HTR-8/SVneo (cell line): ENCODE data around the gene KIF12.
"Not testable (repeated sequence)": the region's sequence is repeated elsewhere in the genome, so short reads cannot be mapped to it uniquely, and the experiment has no call there.

Experiments used
- DNase-seq: peaks from one replicate; pipeline ENCODE4 v3.0.0; 2011; ENCODE audit warnings: low spot score, mixed read lengths; ENCODE audit not compliant: insufficient read length
- FAIRE-seq: peaks from 2 replicates; lab custom pipeline; 2011; peaks lifted over from hg19 to GRCh38; lab: Jason Lieb, UNC

Gene KIF12

DNA sequence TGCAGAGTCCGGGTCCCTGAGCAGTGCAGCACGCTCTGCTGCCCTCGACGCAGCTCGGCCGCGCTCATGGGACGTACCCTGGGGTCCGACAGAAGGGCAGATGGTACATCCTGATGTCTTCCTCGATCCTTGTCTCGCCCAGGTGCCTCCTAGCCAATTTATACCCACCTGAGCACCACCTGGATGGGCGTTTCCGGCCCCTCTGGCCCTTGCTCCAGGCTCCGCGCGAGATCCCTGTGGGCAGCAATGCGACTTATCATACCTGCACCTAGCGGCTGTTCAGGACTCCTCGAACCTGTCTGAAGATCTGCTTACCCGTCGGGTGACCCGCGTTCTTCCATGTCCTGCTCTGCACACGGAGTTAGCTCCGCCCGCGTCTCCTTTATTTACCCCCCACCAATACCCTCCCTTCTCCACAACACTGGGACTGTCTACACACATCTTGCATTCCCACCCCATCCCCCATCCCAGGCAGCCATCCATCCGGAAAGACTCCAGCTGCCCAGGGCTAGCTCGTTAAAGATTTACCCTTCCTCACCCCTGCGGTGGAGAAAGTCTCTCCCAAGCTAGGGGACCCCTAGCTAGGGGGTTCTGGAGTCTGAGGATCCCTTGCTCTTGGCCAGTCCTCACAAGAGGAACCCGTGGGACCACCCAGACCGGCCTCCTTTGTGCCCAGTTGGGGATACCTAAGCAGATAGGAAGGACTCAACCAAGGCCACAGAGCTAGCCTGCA, at the start of gene KIF12:
KIF12 (minus strand) TSS at position 357 of the 733 bp plus-strand sequence; CDS start at position 341, 16 bp downstream.
- no peak for FAIRE-seq
- no peak for DNase-seq

DNA sequence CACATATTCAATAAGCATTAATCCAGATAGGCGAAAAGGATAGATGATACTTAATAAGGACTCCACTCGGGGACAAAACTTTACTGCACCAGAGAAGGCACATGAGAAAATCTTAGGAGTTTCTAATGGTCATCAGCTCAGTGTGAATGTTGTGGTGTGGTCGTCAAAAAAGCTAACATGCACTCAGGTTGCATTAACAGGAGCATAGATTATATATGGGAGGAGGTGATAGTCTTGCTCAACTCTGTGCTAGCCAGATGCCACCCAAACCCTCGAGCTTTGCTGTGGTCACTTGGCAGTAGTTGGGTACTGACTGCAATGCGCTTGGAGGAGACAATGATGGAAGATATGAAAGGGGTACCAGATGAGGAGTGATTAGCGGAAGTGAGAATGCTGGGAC, 47.6 kb upstream of the KIF12 start:
- DNase-seq (no peak), FAIRE-seq (no peak)

DNA sequence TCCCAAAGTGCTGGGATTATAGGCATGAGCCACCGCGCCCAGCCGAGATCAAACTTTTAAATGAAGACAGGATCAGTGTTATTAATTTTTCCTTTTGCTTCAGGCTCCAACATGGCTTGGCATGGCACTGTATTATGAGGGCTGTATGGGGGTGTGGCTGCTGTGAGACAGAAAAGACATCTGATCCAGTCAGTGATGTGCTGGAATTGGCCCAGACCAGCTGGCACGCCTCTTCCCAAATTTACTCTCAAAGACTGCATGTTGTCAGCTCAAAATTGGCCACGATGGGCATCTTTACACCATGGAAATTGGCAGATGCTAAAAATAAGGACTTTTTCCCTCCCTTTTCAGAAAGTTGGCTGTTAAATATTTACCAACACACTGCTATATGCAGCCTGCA, 44.1 kb upstream of the KIF12 start:
- DNase-seq = no peak
- FAIRE-seq = no peak

DNA sequence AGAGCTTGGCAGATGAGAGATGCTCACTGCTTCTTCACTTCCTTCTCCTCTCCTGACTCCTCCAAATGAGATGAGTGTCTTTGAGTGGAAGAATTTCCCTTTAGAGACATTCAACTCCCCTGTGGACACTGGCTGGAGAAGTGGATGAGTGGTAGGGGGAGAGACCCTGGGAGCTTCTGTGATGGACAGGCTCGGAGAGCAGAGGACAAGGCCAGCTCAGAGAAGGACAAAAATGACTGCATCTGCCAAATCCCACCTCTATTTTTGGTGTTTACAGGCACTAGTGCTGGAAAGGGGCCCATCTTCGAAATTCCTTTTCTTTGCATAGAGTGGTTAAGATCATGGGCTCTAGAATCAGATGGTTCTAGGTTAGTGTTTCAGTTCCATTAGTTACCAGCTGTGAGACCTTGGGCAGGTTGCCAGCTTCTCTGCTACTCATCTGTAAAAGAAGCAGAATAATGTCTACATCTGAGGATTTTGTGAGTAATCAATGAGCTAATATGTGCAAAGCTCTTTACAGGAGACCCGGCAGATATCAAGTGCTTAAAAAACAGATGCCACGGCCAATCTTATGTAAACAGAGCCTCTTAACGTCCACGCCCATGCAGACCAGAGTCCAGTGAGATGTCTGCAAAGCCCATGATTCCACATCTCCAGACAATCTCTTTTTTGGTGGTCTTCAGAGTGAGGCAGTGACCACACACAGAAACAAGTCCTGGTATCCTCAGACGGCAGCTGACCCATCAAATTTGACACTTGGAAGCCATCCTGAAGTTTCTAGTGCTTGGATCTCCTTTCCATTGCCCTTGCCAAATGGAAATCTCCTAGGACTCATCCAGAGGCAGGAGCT, 42.7 kb upstream of the KIF12 start:
- no peak for DNase-seq
- no peak for FAIRE-seq

DNA sequence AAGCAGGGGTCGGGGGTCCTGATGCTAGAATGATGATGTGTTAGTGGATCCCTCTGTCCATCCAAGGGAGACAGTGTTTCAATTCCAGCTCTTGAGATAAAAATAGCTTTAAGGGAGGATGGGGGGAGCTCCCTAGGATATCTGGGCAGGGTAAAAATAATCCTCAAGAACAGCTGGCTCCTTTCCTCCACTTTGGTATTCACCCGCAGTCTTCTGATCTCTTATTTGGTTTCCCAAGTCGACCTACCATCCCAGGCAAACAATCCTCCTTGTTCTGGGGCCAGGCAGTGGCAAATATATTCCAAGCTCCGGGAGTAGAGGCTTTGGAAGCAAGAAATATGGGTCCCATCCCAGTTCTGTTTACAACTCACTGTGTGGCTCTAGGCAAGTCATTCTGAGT, 41.8 kb upstream of the KIF12 start:
- FAIRE-seq (no peak), DNase-seq (no peak)

DNA sequence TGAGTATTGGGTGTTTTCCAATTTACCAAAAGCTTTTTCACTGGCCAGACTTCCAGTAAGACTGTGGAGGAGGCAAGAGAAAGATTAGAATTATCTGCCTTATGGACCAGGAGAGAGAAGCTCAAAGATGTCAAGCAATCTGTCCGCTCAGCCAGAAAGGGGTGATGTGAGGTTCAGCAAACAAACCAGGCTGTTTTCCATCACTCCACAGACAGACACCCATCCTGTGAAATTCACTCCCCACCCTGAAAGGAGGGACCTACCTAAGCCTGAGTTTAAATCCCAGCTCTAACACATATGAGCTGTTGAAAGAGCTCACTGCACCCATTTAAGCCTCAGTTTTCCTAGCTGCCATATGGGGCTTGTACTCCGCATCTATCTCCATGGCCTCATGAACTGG, 41.3 kb upstream of the KIF12 start:
- DNase-seq = no peak
- no peak for FAIRE-seq

DNA sequence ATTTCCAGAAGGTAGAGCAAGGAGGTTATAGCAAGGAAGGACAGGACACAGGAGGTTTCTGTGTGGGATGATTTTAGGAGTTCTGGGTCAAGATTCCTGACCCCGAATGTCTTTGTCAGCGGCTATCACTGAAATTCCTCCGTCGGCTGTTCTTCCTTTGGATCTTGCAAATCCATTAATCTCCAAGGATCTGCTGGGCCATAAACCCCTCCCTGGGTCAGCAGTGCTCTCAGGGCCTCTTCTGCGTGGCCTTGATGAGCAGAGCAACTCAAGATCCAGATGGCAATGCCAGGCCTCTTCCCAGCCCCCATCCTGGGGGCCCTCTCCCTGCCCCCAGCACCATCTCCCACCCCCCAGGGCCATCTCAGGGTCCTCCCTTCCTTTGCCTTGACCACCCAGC, 40.0 kb upstream of the KIF12 start:
- no peak for DNase-seq
- FAIRE-seq = no peak

DNA sequence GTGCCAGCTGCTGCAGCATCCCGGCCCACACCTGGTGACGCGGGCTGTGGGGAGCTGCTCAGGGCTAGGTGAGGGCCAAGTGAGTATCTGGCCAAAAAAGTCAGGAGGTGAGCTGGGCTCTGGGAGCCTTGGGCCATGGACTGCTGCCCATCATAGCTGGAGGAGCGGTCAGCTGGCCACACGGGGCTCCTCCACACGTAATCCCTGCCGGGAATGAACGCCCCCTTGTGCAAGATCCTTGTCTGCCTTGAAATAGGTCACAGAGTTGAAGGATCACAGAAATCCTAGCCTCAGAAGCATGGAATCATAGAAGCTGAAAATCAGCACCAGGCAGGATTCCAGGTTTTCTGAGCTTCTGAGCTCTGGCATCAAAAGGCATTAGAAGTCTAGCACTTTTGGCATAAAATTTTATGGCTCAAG, 39.5 kb upstream of the KIF12 start:
- FAIRE-seq = no peak

DNA sequence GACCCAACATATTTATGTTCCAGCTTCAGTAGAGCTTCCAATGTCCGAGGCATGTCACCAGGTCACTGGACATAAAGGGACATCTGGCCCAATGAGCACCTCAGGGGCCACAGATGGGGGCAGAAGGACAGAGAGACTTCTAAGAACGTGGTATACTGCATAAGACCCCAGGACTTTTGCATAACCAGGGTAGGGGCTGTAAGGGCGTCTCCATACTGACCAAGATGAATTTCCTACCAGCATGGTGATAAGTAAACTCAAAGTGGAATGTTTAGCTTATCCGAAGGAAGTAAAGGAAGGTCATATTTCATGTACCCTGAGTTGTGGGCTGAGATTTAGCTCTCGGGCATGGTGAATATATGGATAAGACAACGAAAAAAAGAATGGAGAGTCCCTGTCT, 38.7 kb upstream of the KIF12 start:
- FAIRE-seq (no peak), DNase-seq (no peak)

More for the DNA sequence above, 39.5 kb upstream of the KIF12 start:
- no peak for DNase-seq

DNA sequence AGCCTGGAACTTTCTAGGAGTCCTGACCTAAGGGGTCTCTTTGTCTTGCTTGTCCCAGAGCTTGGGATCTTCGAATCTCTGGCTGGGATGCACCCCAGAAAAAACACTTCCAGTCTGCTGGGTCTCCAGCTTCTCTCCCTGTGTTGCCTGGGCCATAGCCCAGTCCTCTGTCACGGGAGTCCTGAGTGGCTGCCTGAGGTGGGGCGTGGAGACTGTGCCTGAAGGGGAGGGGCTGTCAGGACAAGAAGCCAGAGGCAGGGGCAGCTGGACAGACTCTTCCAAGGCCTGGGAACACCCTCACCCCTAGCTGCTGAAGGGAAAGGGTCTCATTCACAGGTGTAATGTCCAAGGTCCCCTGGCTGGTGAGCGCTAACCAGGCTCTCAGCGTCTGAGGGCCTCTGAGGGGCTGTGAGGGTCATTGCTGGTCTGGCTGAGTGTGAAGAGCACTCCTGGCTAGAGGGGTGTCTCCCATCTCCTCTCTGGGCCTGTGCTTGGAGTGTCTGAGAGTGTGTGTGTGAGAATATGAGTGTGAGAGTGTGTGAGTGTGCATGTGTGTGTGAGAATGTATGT, 35.8 kb upstream of the KIF12 start:
- FAIRE-seq = no peak
- no peak for DNase-seq

DNA sequence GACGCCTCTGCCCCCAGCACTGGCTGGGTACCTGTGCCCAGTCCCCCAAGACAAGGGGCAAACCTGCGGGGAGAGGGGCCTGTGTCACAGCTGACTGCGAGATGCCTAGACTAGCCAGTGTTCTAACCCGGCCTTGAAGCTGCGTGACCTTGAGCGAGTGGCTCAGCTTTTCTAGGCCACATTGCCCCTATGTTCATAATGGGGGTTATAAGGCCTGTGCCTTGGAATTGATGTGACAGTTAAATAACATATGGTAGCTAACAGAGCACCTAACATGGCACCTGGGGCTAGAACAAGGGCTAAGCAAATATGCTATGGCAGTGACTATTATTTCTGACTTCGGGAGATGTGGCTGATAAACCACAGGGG, 33.4 kb upstream of the KIF12 start:
- FAIRE-seq (no peak), DNase-seq (no peak)

DNA sequence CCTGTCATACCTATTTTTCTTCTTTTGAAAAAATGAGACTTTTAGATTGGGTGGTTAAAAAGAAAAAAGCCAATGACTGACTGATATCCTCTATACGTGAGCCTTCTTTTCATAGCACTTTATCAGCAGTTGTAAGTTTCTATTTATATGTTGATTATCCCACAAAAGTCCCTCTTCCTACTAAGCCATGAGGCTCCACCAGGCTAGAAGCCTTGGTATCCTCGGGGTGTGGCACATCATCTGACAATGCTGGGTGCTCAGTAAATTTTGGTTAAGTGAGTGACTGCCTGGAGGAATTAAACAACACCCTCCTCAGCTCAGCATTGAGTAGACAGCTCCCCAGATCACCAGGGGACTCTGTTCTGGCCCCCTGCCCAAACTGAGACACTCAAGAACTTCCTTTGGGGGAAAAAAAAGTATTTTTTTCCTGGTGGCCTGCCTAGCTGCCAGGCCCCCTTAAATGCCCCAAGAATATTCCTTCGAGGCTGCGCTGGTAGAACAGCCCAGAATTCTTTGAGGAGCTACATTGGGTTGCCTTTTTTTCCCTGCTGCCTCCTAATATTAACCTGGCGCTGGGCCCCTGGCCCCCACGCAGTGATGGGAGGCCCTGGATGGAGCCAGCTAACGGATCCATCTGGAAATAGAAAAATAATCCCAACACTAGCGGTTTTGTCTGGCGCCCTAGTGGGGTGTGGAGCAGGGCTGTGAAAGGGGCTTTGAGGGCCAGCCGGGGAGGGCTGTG, 32.9 kb upstream of the KIF12 start:
- FAIRE-seq (no peak), DNase-seq (no peak)

DNA sequence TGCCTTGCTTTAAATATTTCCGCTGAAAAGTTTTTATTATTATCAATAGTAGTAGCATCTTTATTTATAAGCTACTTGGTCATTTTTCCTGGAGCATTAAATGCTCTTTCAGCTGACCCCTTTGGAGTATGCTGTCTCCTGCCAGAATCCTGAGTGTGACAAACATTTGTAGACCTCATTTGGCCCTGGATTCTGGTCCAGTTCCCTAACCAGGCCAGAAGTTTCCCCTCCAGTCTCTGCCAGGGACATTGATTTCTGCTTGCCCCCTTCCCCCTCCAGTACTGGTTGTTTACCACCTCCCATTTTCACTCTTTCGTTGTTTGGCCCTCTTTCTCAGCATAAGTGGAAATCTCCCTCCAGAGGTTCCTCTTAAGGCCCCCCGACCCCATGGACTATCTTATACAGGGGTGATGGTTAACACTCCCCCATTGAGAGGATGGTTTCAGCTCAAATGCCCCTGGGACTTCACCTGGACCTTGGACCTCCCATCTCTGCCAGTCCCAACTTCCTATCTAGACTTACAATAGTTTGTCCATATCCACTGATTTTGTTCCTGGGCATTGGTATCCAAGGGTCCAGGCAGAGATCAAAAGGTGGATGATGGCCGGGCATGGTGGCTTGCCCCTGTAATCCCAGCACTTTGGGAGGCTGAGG, 31.7 kb upstream of the KIF12 start:
- FAIRE-seq = no peak
- DNase-seq = no peak

DNA sequence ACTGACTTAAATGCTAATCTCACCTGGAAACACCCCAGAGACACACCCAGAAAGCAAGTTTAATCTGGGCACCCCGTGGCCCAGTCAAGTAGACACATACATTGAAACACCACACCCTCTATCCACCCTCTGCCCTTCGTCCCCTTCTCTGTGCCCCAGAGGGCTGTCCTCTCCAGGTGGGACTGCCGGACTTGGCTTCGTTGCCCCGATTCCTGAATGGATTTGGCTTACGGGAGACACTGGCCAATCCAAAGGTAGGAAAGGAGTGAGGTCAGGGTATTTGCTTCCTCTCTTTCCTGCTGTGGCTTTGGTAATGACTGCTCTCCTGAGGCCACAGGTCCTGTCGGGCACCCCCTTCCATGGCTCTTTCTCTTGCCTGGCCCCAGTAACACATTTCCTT, 31.0 kb upstream of the KIF12 start:
- DNase-seq = no peak
- no peak for FAIRE-seq

DNA sequence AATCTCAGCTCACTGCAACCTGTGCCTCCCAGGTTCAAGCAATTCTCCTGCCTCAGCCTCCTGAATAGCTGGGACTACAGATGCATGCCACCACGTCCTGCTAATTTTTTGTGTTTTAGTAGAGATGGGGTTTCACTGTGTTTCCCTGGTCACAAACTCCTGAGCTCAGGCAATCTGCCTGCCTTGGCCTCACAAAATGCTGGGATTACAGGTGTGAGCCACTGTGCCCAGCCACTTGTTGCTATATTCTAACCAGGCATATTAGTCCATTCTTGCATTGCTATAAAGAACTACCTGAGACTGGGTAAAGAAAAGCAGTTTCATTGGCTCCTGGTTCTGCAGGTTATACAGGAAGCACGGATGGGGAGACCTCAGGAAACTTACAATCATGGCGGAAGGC, 29.7 kb upstream of the KIF12 start:
- not testable (repeated sequence) for FAIRE-seq, DNase-seq

DNA sequence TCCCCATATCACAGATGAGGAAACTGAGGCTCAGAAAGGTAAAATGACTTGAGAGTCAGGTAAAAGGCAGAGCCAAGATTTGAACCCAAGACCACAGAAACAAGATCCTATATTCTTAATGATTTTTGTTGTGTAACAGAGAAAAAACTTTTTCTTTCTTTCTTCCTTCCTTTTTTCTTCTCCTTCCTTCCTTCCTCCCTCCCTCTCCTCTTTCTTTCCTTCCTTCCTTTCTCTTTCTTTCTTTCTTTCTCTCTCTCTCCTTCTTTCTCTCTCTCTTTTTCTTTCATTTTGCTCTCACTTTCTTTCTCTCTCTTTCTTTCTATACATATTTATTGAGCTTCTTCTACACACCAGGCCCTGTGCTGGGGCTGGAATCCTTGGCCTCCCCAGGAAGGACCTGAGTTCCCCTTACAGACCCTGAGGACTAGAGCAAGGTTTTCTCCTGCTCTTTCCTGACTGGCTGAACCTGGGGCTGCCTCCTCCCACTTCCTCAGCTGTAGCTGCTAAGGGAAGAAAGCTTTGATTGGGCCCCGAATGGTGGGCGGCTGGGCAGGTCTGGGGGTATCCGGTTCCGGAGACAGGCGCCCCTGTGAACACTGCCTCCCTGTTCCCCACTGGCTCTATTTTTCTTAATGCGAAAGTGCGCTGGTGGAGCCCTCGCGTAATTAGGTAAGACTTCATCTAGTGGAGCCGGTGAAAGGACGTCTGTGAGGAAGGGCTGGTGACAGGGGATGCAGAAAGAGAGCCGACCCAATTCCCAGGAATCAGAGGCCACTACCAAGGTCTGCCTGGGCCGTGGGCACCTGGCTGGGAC, 27.4 kb upstream of the KIF12 start:
- DNase-seq = no peak
- no peak for FAIRE-seq

DNA sequence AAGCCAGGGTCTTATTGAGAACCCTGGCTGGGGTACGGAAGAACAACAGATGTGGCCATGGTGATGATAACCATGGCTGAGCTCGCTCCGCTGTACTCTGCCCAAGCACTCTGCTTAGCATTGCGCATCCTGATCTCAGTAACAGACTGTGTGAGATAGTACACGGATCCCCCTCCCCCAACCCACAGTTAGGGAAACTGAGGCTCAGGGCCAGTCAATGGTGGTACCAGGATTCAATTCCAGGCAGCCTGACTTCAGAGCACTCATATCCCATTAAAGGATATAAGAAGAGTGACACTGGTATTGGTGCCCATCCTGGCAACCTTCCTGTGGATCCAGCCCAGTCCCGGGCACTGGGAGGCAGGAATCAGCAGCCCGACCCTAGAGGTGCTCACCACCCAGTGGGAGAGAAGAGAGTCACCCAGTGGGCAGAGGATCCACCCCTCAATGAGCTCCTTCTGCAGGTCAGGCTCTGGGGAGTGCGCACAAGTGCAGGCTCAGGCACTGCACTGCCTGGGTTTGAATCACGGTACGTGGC, 26.5 kb upstream of the KIF12 start:
- FAIRE-seq (no peak), DNase-seq (no peak)

DNA sequence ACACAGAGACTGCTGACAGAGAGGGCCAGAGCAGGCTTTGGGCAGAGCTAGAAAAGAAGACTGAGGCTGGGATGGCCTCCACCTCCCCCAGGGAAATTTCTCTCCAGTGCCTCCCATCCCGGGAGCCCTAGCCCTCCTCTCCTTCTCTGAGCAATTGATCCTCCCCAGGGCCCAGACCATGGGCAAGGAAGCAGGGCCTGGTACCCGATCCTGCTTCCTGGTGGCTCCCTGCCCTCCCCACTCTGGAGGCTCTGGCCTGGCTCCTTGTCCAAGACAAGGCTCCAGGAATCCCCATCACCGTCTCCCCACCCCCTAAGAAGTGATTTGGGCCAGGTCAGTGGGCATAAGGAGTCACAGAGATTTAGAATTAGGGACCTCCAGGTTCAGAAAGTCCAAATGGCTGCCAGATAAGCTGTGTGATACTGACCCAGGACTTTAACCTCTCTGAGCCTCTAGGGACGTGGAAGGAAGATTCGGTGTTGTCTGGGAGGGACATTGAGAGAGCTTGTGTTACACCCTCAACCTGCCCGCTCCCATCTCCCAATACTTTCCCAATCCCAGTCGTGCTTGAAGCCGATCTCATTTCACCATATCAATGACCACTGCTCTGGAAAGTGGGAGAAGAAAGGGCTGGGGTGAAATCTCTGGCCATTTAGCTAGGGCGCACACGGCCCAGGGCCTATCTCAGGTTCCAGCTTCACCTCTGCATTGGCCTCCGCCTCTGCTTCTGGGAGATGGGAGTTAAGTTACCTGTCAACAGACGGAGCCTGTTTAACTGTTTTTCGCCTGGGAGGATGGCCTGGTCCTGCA, 25.8 kb upstream of the KIF12 start:
- DNase-seq = no peak
- no peak for FAIRE-seq
